HUES64 (cell line): Measurements from ENCODE around the gene SLC6A6.

Source experiments
- H3K27ac ChIP-seq: 2 replicates; pipeline ENCODE4 v1.7.0; 2013; ENCODE audit warnings: low read depth, low read length, inconsistent platforms
- H3K27me3 ChIP-seq: 2 replicates; pipeline ENCODE4 v1.6.1; 2013; ENCODE audit warnings: mild to moderate bottlenecking, low read length; ENCODE audit not compliant: insufficient read depth
- H3K36me3 ChIP-seq: 2 replicates; pipeline ENCODE4 v1.6.1; 2013; ENCODE audit warnings: mild to moderate bottlenecking, low read length; ENCODE audit not compliant: insufficient read depth
- H3K4me1 ChIP-seq: 2 replicates; pipeline ENCODE4 v1.6.1; 2013; ENCODE audit warnings: mild to moderate bottlenecking, low read length, moderate library complexity; ENCODE audit not compliant: insufficient read depth
- H3K4me3 ChIP-seq: 2 replicates; pipeline ENCODE4 v1.5.1; 2013; ENCODE audit warnings: mild to moderate bottlenecking, low read length, moderate library complexity
- H3K9ac ChIP-seq: 2 replicates; pipeline ENCODE4 v1.6.1; 2013; ENCODE audit warnings: mild to moderate bottlenecking, low read depth, low read length
- H3K9me3 ChIP-seq: 2 replicates; pipeline ENCODE4 v1.6.1; 2013; ENCODE audit warnings: low read depth, low read length; ENCODE audit not compliant: insufficient read depth
- WGBS: fragments of 150-250, 120-280 bp; methylation state at CpG from one replicate; pipeline ENCODE4 v1.1.7; 2013; ENCODE audit warnings: missing lambda C conversion rate; 5-methylcytosine and 5-hydroxymethylcytosine counted together

SLC6A6 gene

DNA sequence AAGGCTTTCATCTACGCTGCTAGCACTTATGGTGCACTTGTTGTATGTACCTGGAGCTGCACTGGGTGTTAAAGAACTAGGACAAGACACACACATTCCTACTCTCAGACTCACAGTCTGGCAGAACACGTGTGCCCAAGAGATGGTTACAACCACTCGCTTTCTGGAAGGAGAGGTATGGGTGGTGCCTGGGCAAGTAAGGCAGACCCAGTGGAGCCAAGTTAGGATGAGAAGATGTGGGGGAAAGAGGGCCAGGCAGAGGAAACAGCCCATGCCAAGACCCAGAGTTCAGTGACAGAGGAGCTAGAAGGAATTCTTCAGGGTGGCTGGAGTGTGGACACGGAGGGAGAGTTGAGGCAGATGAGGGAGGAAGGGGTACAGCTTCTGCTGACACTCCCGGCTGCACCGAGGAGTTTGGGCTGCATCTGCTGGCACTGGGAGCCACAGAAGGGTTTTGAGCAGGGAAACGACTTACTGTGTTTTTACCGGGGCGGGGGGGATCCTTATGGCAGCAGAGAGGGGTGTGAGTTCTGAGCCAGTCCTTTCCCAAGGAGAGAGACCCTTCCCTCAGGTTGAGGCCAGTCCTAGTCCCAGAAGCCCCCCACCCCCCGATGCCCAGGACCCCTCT is 78.7 kb downstream of the SLC6A6 start:
- H3K36me3 ChIP-seq, result peaks cover 98% of the 10 kb centered on the region
- no peaks in the 10 kb centered on the region for H3K4me1 ChIP-seq
- H3K4me3 ChIP-seq, result no peak overlapping the region
- no peaks in the 10 kb centered on the region for H3K27me3 ChIP-seq
- no peak overlapping the region for H3K27ac ChIP-seq
- WGBS, result 93% methylated on average over 10 of the region's 10 CpGs
- no peak overlapping the region for H3K9ac ChIP-seq
- H3K9me3 ChIP-seq, result no peaks in the 10 kb centered on the region

DNA sequence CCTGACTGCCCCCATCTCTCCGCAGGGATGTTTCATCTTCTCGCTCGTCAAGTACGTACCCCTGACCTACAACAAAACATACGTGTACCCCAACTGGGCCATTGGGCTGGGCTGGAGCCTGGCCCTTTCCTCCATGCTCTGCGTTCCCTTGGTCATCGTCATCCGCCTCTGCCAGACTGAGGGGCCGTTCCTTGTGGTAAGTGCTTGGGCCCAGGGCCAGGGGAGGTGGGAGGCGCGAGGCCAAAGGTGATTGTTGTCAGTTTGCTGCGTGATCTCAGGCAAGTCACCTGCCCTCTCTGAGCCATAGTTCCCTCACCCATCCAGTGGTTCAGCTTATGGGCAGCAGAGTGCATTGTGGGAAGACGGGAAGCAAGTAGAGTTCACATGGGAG is 79.2 kb downstream of the SLC6A6 start:
- Histone ChIP-seq H3K36me3 (peaks cover 98% of the 10 kb centered on the region), H3K27ac (no peak overlapping the region; the same call in 1 of the 2 replicates), H3K4me3 (no peak overlapping the region), H3K27me3 (no peaks in the 10 kb centered on the region), H3K9me3 (no peaks in the 10 kb centered on the region), H3K4me1 (no peaks in the 10 kb centered on the region), H3K9ac (no peak overlapping the region)
- 95% methylated on average over 13 of the region's 13 CpGs for WGBS

DNA sequence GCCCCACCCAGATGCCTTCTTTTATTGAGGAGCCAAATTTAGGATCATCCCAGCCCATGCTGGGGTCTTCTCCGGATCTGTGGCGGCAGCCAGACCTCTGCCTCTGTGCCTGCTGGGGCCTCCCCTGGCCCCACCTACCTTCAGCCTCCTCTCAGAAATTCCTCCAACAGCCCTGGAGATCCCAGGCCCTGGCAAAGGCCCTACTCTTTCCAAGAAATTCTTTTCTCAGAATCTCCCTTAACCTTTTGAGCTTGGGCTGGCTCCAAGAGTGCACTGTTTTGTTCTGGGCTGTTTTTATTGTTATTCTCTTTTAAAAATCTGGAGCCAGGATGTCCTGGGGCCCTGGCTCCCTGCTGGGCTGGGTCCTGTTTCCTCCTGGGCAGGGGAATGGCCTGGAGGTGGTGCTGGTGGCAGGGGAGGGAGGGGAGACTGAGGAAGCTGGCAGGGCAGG is 79.9 kb downstream of the SLC6A6 start:
- Histone ChIP-seq H3K9ac (0 out of 2 replicates have a peak overlapping the region, but pooled peaks have one; percentile 13), H3K27me3 (no peaks in the 10 kb centered on the region), H3K4me1 (no peaks in the 10 kb centered on the region), H3K27ac (peak overlapping the region; percentile 30; the same call in 1 of the 2 replicates), H3K4me3 (no peak overlapping the region), H3K36me3 (peaks cover 98% of the 10 kb centered on the region), H3K9me3 (no peaks in the 10 kb centered on the region)
- WGBS, result 78% methylated on average over 2 of the region's 2 CpGs

DNA sequence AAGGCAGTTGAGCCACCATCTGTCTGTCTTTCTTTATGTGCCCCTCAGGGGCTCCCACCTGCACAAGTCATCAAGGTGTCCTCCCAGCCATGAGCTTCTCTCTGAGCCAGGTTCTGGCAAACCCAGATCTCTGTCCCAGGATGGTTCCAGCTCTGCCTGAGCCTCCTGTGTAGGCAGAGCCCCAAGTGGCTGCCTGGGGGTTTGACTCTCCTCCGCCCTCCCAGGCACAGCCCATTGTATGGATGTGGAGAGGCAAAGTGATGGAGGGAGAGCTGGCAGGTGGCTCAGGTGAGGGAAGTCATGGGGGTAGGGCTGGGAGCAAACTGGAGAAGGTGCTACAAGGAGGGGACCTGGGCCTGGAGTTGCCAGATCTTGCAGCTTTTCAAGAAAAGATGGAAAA is 80.9 kb downstream of the SLC6A6 start:
- Histone ChIP-seq H3K4me3 (no peak overlapping the region), H3K27ac (no peak overlapping the region), H3K4me1 (no peaks in the 10 kb centered on the region), H3K9ac (no peak overlapping the region), H3K27me3 (no peaks in the 10 kb centered on the region), H3K9me3 (no peaks in the 10 kb centered on the region), H3K36me3 (peaks cover 96% of the 10 kb centered on the region)
- 98% methylated on average over 1 of the region's 1 CpG for WGBS

DNA sequence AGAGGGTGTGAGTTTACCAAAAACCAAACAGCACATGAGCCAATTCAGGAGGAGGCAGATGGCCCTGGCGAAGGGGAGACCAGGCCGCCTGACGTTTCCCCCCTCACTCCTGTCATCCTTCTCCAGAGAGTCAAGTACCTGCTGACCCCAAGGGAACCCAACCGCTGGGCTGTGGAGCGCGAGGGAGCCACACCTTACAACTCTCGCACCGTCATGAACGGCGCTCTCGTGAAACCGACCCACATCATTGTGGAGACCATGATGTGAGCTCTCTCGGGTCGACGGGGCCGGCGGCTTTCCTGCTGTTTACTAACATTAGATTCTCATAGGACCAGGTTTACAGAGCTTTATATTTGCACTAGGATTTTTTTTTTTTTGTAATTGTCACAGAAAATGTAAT is 82.3 kb downstream of the SLC6A6 start:
- no peaks in the 10 kb centered on the region for H3K27me3 ChIP-seq
- H3K27ac ChIP-seq, result no peak overlapping the region
- 94% methylated on average over 17 of the region's 17 CpGs for WGBS
- H3K36me3 ChIP-seq, result peaks cover 90% of the 10 kb centered on the region
- no peaks in the 10 kb centered on the region for H3K4me1 ChIP-seq
- no peak overlapping the region for H3K9ac ChIP-seq
- H3K9me3 ChIP-seq, result no peaks in the 10 kb centered on the region
- H3K4me3 ChIP-seq, result no peak overlapping the region

DNA sequence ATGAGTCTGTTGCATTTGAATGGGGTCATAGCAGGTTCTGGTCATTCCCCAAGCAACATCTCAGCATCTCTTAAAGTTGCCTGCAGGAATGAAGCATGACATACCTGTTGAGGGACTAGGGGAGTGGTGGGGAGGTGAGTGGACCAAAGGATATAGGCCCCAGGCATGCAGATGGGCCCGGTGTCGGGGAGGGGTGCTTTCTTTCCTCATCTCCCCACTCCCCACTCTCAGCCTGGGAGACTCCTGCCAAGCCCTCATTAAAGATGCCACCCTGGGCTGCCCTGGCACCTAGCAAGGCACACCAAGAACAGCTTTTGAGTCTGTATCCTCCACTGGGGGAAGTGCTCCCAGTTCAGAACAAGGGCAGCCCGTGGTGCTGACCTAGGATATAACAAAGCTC is 83.6 kb downstream of the SLC6A6 start:
- H3K9me3 ChIP-seq, result no peaks in the 10 kb centered on the region
- no peak overlapping the region for H3K4me3 ChIP-seq
- peaks cover 77% of the 10 kb centered on the region for H3K36me3 ChIP-seq
- H3K4me1 ChIP-seq, result no peaks in the 10 kb centered on the region
- WGBS, result 95% methylated on average over 3 of the region's 3 CpGs
- H3K9ac ChIP-seq, result no peak overlapping the region
- no peak overlapping the region for H3K27ac ChIP-seq
- H3K27me3 ChIP-seq, result no peaks in the 10 kb centered on the region

DNA sequence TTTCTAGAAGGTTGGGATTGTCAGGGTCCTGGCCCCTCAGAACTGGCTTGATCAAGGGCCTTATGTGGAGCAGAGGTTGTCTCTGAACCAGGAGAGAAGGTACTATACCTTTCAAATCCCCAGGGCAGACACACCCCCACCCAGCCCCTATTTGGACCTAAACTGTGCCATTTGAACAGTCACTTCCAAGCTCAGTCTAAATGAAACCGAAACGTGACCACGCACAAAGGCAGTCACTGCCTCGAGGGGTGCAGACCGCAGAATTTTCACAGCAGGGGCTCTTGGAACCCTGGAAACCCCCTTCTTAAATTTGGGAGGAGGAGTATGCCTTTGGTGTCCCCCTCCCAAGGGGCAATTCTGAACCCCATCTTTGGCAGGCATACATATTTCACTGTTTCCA is 84.1 kb downstream of the SLC6A6 start:
- Histone ChIP-seq H3K36me3 (peaks cover 72% of the 10 kb centered on the region), H3K27me3 (no peaks in the 10 kb centered on the region), H3K9ac (no peak overlapping the region)

DNA sequence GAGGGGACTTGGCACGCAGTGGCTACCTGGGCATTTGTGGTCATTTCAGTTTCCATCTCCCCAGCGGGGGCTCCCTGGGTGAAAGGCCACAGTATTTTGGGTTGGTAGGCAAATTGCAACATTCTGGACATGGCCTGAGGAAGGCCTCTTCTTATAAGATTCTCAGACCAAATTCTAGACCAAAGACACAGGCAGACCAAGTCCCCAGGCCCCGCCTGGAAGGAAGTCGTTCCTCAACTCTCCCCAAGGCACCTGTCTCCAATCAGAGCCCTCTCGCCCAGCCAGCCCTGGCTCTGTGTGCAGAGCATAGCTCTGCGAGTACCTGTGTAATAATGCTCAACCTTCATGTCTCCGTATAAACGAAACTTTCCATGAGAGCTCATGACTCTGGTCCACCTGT is 84.7 kb downstream of the SLC6A6 start:
- no peaks in the 10 kb centered on the region for H3K4me1 ChIP-seq
- 93% methylated on average over 8 of the region's 8 CpGs for WGBS
- no peak overlapping the region for H3K4me3 ChIP-seq
- H3K9ac ChIP-seq, result no peak overlapping the region
- no peaks in the 10 kb centered on the region for H3K9me3 ChIP-seq
- no peak overlapping the region for H3K27ac ChIP-seq
- no peaks in the 10 kb centered on the region for H3K27me3 ChIP-seq
- peaks cover 66% of the 10 kb centered on the region for H3K36me3 ChIP-seq

More for the DNA sequence above, 84.1 kb downstream of the SLC6A6 start:
- no peak overlapping the region for H3K4me3 ChIP-seq
- no peaks in the 10 kb centered on the region for H3K4me1 ChIP-seq
- H3K9me3 ChIP-seq, result no peaks in the 10 kb centered on the region
- 96% methylated on average over 5 of the region's 5 CpGs for WGBS
- no peak overlapping the region for H3K27ac ChIP-seq

DNA sequence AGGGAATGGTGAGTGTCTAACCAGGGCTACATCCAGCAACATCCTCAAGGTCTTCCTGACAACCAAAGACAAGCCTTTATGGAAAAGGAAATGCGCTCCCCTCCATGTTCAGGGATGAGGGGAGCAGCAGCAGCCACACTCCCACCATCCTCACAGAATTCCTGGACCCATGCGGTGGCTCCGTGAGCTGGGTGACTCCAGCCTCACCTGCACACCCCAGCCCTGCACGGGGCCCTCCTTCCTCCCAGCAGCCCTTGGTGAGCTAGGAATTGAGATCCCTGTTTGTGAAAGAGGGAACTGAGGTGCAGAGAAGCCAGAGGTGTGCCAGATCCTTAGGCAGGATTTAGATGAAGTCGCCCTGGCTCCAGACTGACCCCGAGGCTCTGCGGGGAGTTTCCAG is 85.4 kb downstream of the SLC6A6 start:
- H3K9me3 ChIP-seq, result no peaks in the 10 kb centered on the region
- no peak overlapping the region for H3K9ac ChIP-seq
- WGBS, result 90% methylated on average over 7 of the region's 7 CpGs
- no peaks in the 10 kb centered on the region for H3K27me3 ChIP-seq
- H3K4me3 ChIP-seq, result no peak overlapping the region
- no peaks in the 10 kb centered on the region for H3K4me1 ChIP-seq
- peaks cover 60% of the 10 kb centered on the region for H3K36me3 ChIP-seq
- H3K27ac ChIP-seq, result no peak overlapping the region

DNA sequence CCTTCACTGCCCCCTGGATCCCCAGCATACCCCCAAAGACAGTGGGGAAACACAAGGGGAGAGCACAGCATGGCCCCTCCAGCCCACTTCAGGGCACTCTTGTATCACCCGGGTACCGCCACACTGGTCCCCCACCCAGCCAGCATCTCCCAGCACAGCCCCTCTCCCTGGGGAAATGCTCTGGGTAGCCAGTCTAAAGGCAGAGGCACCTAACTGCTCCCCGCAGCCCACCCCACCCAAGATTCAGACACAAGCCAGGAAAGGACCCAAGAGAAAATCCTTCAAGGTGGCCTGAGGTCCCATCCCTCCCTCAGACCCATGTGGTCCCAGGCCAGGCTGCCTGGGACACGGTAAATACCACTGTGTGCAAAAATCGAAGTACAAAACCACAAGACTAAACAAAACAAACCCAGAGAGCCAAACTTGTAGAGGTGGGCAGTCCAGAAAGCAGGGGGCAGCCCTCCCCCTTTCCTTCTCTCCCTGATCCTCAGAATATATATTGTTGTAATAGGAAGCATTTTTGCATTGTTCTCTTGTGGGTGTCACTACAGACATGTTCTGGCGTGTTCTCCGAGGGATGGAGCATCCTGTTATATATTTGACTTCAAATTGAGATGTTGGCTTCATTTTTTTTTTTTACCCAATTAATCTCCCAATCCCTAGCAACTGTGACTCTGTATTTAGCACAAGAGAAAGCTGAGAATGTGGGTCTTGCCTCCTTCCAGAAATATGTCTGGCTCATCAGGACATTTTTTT is 86.1 kb downstream of the SLC6A6 start:
- Histone ChIP-seq H3K9ac (no peak overlapping the region), H3K27me3 (no peaks in the 10 kb centered on the region), H3K4me3 (no peak overlapping the region), H3K36me3 (peaks cover 54% of the 10 kb centered on the region), H3K4me1 (no peaks in the 10 kb centered on the region), H3K27ac (no peak overlapping the region), H3K9me3 (no peaks in the 10 kb centered on the region)
- 91% methylated on average over 7 of the region's 7 CpGs for WGBS

DNA sequence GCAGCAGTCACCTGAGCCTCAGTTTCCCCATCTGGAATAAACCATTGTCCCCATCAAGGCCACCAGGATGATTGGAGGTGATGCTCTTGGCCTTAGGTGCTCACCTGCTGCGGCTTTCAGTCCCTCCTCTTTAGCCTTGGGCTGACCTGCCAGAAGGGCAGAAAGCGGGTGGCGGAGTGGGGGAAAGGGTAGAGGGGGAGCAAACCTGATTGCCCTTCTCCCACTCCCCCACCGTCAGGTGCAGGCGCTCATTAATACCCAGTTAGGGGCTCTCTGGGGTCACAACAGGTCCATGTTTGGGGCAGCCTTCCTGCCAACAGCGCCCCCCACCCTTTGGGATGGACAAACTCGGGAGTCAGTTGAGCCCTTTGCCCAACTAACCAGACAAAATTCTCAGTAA is 87.2 kb downstream of the SLC6A6 start:
- H3K27ac ChIP-seq, result no peak overlapping the region
- no peaks in the 10 kb centered on the region for H3K9me3 ChIP-seq
- no peaks in the 10 kb centered on the region for H3K27me3 ChIP-seq
- H3K36me3 ChIP-seq, result peaks cover 42% of the 10 kb centered on the region
- no peak overlapping the region for H3K9ac ChIP-seq
- no peaks in the 10 kb centered on the region for H3K4me1 ChIP-seq
- no peak overlapping the region for H3K4me3 ChIP-seq
- 86% methylated on average over 5 of the region's 7 CpGs for WGBS
